Measurements from ENCODE around the gene TMEM125.

Gene TMEM125

DNA sequence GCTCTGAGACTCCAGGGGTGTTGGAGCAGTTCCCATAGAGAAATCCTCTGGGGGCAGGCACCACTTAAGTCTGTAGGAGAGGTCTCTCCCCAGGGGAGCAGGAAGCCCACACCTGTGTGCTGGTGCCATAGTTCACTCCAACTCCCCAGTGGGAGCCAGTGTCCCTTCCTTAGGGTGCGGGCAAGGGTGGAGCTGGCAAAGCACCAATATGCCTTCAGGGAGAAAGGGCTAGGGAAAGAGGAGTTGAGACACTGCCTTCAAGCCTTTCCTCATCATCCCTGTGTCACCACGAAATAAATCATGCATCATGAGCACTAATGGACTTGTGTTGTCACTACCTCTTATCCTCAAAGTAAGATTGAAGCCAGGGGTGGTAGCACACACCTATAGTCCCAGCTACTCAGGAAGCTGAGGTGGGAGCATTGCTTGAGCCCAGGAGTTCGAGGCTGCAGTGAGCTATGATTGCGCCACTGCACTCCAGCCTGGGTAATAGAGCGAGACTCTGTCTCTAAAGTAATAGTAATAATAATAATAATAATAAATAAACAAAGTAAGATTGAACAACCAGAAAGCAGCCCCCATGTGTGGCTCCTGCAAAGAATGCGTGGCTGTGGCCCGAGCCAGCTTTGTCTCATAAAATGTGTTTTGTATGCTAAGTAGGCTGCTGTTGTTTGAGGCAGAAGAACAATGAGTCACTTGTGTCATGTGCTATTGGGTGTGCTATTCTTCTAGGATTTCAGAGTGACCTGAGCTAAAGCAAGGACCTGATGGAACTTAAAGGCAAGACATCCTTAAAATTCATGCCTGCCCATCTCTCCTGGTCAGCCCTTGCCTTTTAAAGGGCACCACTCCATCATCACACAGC is 24.3 kb downstream of the TMEM125 start:
- DNase-seq (ENCODE audit: low read depth), result no peak

DNA sequence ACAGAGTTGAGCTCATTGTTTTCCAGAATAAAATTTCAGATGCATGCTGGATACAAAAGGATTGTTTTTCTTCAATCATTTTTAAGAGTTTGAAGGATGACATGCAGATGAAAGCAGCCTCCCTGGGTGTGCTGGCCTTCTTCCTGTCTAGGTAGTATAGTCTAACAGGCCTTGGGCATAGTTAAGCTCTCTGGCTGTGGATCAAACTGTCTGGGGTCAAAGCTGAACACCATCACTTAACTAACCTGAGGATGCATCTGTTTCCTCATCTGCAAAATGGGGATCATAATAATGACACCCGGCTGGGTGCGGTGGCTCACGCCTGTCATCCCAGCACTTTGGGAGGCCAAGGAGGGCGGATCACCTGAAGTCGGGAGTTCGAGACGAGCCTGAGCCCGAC is 25.0 kb downstream of the TMEM125 start:
- DNase-seq (ENCODE audit: low read depth), result no peak

DNA sequence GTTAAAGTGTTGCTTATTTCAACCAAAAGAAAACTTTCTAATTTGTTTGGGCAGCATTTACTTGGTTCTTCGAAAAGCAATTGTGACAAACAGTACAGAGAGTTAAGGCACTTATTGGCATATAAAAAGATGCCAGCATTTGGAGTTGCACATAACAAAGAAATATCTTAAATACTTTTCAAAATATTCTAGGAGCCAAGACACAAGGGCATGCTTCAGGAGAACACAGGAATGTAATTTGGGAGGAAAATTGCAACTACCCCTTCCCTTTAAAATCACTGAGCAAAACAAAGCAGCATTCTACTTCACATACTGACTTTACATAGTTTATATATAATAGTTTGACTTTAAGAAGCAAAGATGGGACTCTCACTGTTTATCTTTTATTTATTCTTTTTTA is 26.4 kb downstream of the TMEM125 start:
- DNase-seq (ENCODE audit: low read depth), result no peak

DNA sequence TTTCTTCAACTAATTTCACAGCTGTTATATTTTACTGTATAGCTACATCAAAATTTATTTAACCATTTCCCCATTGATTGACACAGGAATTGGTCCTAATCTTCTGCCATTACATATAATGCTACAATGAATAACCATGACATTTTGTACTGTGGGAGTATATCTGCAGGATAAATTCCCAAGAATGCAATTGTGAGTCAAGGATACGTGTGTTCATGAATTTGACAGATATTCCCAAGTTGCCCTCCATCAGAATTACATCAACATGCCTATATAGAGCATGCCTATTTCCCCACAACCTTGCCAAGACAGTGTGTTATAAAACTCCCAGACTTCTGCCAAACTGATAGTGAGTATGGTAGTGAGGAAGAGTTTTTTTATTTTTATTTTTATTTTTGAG is 28.3 kb downstream of the TMEM125 start:
- no peak for DNase-seq (ENCODE audit: low read depth)

DNA sequence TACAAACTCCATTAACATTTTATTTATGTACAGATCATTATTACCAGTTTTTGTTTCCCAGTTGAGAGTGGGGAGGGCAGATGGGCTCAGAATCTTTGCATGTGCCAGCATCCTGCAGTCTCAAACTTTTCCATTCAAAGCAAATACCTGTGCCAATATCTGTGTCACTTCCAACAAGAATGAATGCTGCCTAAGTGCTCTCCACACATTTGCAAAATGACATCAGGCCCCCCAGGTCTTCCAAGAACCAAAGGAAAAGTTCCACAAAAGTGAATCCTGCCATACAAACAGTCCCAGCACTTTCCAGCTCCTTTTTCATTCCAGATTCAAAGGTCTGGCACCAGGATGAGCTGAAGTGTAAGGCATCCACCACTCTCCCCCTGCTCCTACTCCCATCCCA is 29.3 kb downstream of the TMEM125 start:
- no peak for DNase-seq (ENCODE audit: low read depth)

DNA sequence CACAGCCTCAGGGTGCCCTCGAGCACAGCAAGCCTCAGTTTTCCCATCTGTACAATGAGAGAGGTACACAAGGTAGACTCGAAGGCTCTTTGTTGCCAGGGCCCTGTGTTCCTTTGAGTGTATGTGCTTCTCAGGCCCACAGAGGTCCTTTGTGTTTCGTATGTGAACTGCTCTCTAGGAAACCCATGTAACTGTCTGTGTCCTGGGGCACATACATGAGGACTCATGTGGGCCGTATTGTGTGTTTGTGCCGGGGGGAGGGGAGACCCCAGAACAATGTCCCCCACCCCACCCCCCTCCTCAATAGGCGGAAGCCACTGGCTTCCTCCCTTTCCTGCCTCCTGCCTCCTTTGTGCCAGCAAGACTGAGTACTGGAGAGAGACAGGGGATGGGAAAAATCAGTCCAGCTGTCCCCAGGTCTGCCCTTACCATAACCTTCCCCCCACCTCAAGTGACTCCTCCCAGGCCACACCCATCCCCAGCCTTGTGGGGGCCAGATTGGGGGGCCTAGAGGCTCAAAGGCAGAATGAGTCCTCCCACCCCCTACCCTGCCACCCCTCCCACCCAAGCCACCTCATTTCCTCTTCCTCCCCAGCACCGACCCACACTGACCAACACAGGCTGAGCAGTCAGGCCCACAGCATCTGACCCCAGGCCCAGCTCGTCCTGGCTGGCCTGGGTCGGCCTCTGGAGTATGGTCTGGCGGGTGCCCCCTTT is 30.8 kb downstream of the TMEM125 start, which contains the start of gene TIE1:
Gene TIE1, plus strand, starts transcription at position 605 of the 717 bp plus-strand sequence. Its CDS starts 90 bp downstream, at position 695.
- DNase-seq (ENCODE audit: low read depth), result no peak

DNA sequence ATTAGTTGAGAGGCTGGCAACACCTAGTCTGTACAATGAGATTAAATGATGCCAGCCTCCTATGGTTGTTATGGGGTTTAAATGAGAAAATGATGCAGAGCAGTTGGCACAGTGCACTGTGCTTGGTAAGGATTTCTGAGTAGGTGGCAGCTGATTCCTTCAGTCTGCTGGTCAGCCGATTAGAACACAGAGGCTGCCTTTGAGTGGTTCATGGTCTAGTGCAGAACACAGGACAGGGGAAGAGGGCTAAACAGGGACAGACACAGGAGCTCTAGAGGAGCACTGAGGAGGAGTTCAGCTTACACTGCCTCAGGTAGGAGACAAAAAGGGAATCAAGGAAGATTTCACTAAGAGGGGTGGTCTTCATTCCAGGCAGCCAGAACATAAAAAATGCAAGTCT is 32.4 kb downstream of the TMEM125 start:
- DNase-seq (ENCODE audit: low read depth), result no peak

DNA sequence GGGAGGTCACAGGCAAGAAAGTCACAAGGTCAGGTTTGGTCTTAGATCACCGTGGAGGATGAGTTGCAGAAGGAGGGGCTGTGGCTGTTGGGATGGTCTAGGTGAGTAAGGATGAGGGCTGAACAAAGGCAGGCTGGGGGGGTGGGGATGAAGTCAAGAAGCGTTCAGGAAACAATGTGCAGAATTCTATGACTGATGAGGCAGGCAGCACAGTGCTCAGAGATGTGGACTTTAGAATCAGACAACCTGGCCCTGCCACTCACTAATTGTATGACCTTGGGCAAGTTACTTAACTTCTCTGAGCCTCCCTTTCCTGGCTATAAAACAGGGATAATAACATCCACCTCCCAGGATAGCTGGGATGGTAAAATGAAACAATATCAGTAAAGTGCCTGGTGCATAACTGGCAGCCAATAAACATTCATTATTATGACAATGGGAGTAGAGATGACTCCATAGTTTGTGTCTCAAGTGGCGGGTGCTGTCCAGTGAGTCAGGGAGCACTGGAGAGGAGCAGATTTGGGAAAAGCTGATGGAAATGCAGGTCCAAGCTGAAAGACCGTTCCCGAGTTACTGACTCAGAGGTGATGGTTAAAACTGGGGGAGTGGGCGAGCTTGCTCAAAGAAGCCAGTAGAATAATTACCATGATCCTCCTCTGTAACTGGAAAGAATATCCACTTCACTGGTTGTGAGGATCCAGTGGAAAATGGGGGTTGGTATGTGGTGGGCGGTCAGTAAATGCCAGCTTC is 33.1 kb downstream of the TMEM125 start:
- no peak for DNase-seq (ENCODE audit: low read depth)

DNA sequence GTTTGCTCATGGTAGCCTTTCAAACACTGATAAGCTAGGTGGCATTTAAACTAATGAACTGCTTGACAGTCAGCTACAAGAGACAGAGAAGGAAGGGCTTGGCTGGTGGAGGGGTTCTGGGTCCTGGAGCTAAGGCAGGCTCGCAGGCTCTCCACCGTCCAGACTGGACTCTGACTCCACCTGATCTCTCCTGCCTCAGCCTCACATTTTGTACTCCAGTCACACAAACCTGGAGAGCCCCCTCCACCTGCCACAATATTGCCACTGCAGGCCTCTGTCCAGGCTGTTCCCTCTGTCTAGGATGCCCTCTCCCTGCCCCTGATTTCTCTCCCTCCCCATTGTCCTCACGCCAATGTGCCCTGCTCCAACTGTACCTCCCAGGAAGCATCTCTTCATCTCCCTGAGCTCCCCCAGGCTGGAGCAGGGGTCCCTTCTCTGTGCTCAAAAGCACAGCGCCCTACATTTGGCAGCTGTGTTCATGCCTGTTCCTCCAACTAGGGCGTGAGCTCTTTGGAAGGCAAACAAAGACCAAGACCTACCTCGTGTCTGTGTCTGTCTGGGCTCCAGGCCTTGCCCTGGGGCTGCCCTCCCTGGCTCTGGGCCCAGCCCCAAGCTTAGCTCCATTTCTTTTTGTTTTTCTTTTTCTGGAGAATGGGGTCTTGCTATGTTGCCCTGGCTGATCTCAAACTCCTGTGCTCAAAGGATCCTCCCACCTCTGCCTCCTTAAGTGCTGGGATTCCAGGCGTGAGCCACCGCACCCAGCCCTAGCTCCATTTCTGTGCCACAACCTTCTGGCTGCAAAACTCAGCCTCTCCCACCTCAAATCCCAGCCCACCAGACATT is 33.9 kb downstream of the TMEM125 start:
- DNase-seq (ENCODE audit: low read depth), result no peak

DNA sequence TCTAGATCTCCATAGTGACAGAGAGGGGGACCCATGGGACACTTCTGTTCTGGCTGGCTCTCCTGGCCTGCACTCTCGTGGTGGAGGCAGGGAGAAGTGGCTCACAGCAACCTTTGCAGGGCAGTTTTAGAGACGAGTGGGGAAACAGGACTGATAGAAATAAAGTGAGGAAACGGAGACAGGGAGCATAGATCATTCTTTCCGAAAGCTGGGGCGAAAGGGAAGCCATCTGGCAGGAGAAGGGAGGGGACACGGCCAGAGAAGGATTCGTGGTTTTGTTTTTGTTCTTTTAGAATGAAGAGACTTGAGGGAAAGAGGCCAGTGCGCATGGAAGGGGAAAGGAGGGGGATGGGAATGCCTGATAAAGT is 34.5 kb downstream of the TMEM125 start:
- DNase-seq (ENCODE audit: low read depth), result no peak

DNA sequence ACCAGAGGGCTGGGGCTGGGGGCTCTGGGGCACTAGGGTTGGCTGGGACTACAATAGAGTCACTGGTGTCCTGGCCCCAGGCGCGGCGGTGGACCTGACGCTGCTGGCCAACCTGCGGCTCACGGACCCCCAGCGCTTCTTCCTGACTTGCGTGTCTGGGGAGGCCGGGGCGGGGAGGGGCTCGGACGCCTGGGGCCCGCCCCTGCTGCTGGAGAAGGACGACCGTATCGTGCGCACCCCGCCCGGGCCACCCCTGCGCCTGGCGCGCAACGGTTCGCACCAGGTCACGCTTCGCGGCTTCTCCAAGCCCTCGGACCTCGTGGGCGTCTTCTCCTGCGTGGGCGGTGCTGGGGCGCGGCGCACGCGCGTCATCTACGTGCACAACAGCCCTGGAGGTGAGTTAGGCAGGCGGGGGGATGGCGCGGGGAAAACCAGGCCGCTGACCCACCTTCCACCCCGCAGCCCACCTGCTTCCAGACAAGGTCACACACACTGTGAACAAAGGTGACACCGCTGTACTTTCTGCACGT is 35.1 kb downstream of the TMEM125 start:
- no peak for DNase-seq (ENCODE audit: low read depth)

DNA sequence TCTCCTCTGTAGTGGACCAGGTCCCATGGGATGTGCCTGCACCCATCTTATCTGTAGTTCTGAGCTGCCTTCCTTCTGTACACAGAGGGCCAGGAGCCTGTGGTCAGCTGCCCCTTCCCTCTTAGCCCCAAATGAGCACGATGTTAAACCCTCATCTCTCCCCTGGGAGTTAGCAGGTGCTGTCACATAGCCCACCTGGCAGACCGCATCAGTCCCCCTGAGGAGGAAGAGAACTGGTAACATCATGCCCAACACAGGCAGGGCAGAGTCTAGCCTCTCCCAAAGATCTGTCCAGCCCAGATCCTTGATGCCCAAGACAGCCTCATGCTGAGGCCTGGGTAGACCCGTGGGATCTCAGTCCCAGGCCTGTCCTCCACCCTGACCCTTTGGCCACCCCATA is 35.7 kb downstream of the TMEM125 start:
- no peak for DNase-seq (ENCODE audit: low read depth)

DNA sequence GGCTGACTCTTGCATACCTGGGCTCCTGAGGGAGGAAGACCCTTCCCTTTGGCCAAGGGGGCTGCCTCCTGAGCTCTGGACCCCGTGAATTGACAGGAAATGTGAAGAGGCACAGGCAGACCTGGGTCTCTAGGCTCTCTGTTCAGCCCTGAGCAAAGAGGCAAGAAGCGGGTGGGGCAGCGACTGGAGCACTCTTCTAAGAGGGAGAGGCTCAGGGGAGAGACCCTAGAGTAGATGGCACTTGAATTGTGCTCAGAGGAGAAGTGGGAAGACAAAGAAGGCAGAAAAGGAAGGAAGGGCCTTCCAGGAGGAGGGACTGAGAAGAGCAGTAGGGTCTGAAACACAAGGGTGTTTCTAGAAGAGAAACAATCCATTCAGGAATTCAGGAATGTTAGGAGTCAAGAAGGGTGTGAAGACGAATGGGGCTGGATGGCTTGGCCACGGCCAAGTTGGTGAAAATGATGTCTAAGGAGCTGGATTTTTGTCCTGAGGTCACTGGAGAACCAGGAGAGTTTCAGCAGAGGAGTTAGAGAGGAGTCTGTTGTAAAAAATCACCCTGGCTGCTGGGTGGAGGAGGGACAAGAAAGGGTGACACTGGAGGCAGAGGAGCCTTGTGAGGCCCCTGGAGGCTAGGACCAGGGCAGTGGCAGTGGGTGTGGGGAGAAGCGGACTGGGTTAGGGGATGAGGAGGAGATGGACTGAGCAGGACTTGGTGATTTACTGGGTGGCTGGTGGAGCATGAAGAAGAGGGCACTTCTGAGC is 36.3 kb downstream of the TMEM125 start:
- DNase-seq (ENCODE audit: low read depth), result no peak

DNA sequence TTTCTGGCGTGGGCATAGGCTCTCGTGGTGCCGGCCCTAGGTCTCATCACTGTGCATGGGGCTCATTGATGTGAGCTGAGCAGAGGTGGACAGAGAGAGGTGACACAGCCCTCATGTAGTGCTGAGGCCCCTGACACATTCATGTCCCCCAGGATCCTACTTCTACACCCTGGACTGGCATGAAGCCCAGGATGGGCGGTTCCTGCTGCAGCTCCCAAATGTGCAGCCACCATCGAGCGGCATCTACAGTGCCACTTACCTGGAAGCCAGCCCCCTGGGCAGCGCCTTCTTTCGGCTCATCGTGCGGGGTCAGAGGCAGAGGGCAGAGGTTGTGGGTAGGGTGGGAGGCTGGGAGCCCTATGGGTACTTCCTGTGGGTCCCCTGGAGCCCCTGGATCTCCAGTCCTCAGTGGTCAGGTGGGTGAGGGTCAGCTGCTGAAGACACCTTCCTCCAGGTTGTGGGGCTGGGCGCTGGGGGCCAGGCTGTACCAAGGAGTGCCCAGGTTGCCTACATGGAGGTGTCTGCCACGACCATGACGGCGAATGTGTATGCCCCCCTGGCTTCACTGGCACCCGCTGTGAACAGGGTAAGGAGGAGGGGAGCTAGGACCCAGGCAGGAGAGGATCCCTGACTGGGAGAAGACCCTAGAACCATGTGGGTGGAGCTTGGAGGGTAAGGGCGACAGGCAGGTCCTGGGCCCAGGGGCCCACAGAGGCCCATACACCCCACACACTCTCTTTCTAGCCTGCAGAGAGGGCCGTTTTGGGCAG is 37.1 kb downstream of the TMEM125 start:
- no peak for DNase-seq (ENCODE audit: low read depth)

DNA sequence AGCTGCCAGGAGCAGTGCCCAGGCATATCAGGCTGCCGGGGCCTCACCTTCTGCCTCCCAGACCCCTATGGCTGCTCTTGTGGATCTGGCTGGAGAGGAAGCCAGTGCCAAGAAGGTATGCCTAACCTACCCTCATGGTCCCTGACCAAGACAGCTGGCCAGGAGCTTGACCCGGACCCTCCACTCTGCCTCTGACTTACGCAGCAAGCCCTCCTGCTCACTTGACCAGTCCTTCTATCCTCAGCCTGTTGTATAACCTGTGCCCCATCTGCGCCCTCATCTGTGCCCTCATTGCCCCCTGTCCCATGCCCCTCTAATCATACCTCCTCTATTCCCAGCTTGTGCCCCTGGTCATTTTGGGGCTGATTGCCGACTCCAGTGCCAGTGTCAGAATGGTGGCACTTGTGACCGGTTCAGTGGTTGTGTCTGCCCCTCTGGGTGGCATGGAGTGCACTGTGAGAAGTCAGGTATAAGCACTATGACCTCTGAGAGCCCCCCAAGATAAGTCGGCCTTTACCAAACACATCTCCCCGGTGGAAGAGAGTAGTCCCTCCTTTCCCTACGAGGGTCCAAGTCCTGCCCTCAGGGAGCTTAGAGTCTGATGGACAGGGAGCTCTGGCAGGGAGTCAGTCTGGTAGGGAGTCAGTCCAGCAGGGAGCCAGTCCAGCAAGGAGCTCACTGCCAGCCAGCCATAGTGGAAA is 37.8 kb downstream of the TMEM125 start:
- DNase-seq (ENCODE audit: low read depth), result no peak

DNA sequence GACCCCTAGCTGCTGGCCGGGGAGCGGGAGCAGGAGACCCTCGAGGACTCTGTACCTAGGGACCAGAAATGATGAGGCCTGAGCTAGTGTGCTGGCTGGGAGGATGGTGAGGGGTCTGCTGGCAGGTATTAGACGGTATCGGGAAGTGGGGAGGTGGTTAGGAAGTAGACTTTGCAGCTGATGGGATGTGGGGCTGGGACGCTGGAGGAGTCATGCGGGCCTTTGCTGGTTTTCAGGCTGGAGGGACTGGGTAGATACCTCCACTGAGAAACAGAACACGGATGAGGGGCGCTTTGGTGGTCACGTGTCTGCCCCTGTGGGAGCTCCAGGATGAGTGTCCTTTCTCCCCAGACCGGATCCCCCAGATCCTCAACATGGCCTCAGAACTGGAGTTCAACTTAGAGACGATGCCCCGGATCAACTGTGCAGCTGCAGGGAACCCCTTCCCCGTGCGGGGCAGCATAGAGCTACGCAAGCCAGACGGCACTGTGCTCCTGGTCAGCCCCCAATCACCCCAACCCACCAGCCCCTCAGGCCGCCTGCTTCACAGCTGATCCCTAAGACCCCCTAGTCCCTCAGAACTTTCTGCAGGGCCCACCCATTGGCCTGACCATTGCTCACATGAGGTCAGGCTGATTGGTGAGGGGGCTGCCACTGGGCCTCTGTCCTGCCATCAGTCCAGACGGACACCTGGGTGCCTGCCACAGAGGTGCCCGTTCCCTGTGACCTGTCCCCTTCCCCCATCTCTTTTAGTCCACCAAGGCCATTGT is 39.0 kb downstream of the TMEM125 start:
- no peak for DNase-seq (ENCODE audit: low read depth)

DNA sequence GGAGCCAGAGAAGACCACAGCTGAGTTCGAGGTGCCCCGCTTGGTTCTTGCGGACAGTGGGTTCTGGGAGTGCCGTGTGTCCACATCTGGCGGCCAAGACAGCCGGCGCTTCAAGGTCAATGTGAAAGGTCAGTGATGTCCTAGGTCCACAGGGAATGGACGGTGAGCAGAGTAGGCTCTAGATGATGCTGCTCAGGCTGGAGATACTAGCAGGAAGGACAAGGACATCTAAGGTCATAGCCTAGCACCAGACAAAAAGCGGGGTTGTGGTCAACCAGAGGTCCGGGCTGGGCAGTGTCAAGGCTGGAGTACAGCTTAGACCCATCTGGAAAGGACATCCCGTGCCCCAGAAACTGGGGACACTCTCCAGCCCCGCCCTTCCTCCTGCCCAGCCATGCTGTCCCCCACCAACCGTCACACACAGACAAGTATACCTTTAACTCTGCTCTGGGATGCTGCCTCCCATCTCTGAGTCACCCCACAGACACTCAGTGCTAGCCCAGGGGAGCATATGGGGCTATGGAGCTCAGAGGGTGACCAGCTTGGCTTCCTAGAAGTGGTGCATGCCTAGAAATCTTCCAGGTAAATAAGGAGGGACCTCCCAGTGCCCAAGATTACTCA is 39.7 kb downstream of the TMEM125 start:
- DNase-seq (ENCODE audit: low read depth), result no peak

DNA sequence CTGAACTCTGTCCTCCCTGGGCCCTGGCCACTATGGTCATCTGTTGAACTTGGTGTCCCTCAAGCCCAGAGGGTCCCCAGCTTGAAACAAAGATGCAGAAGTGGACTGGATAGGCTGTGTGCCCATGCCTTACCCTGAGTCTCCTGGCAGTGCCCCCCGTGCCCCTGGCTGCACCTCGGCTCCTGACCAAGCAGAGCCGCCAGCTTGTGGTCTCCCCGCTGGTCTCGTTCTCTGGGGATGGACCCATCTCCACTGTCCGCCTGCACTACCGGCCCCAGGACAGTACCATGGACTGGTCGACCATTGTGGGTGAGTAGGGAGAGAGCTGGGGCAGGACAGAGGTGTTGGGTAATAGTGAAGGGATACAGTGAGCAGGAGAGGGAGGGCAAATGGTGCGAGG is 41.7 kb downstream of the TMEM125 start:
- DNase-seq (ENCODE audit: low read depth), result no peak
